Heart left ventricle (tissue), 13 donors: ENCODE results near the gene HRH2.

Experiments
- CTCF ChIP-seq, 12 donors: fragments of 200-600 bp; sonication (generic) in 4 of 12; IDR thresholded peaks; one replicate each; pipeline versions ENCODE4 v1.5.0 to v1.8.0; 2018 to 2022; ENCODE audit warnings: antibody characterized with exemption in 12 of 12, mild to moderate bottlenecking in 5 of 12
- POLR2A ChIP-seq, 2 donors: fragments of 450-650 bp; IDR thresholded peaks; one replicate each; pipeline ENCODE4 v1.6.1; 2017; ENCODE audit warnings: antibody characterized with exemption in 2 of 2, mild to moderate bottlenecking in 2 of 2, moderate library complexity in 2 of 2
- donor health status: ischemic (EF 13 %, LVEDD 7.1; RV severe dilation, severe dysfunction).
- donor health status: DM: no; HTN: yes; CAD: no.
- donor health status: DM: no; HTN: no; CAD: no.
- donor health status: ischemic (EF 25% LVEDD 6.9; RV normal size, moderate dysfunction).
- donor health status: ischemic (EF 25% LVEDD 5.7; RV mildly dilated, moderate dysfunction).
- donor health status: ischemic (EF 35%, LVEDD 5.7; RV mildly dilated, moderate dysfunction).
- donor health status: nonischemic (EF 11% LVEDD 7.7; RV severe dilation, severe dysfunction).
- donor health status: DM: yes; HTN: yes; CAD: no.
- donor health status: PGD.
- donor health status: ischemic (EF 29% LVEDD 5.4; RV normal size, mild dysfunction).
- donor health status: nonischemic (EF 23%, LVEDD 6.1; RV moderate dilation, normal function).

DNA sequence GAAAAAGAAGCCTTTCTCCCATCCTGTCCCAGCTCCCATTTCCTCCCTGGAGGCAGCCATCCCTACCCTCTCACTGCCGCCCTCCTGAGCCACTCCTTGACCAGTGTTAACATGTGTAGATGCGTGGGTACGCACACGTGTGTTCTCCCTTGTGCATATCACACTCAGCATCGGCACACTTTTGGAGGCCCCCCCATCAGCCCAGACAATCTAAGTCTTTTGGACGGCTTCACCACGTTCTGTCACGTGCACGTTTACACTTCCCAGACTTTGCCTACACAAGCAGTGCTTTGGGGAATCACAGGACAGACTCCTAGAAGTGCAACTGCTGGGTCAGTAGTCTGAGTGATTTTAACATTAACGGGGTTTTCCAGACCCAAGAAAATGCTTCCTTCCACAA is 18.0 kb downstream of the HRH2 start:
- TF ChIP-seq CTCF (IDR thresholded peaks at IDR 0.05) (no peak), POLR2A (IDR thresholded peaks at IDR 0.05) (no peak)
